KBM-7 (cell line): Measurements from ENCODE around the gene NDUFS4.
A peak's percentile ranks its signal among the peaks of the same experiment; 100 is the strongest.
"Not testable (repeated sequence)": the region's sequence is repeated elsewhere in the genome, so short reads cannot be mapped to it uniquely, and the experiment has no call there.

ENCODE experiments used
- DNase-seq: peaks from one replicate; pipeline ENCODE4 v3.0.0-alpha.2; 2015
- in situ Hi-C: fragments of 300-500 bp; cut with MboI; formaldehyde crosslinking; loops from 2 replicates; pipeline ENCODE4 v1.14.3; 2020; ENCODE audit warnings: low sequenced_read_pairs, low pct_unique_long_range_greater_than_20kb, mixed read lengths

Gene NDUFS4

DNA sequence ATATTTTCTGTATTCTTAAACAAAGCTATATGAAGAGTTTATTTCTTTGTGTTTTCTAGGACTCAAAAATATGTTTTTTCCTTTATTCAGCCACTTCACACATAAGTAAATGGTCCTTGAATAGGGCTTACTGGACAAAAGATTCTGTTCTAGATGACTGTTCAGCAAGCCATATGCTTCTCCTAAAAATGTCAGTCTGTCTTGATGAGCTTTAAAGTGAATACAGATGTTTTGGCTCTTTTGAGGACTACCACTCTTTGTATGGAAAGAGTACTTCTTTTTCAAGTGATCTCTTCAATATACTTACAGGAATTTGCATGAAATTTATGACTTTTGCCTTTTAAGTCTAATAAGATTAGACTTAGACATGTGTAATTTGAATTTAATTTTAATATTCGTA lies 8.4 kb downstream of the NDUFS4 start:
- DNase-seq = no peak
- in situ Hi-C loops = no loop called here

DNA sequence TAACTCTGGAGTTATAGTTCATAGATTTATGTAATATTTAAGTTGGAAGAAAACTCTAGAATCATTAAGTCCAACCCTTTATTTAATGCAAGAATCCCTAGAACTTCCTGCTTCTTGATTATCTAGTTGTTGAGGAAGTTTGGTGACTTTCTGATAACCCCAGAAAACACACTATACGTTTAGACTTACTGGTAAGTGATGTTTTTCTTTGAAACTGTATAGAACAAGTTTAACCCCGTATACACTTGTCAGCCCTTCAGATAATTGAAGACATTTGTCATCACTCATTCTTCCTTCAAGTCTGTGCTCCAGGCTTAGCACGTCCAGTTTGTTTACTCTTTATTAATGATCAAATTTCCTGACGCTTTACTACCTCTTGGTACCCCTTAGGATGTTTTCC lies 9.0 kb downstream of the NDUFS4 start:
- peak; percentile 13 for DNase-seq
- in situ Hi-C loops = no loop called here

DNA sequence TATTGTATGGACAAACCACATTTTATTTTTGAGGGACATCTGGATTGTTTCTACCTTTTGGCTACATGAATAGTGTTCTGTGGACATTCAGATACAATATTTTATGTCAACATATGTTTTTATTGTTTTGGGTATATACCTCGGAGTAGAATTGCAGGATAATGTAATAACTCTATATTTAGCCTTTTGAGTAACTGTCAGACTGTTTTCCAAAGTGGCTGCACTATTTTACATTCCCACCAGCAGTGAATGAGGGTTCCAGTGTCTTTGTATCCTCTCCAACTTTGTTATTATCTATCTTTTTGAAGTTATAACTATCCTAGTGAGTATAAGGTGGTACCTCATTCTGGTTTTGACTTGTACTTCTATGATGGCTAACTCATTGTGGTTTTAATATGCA lies 11.0 kb downstream of the NDUFS4 start:
- in situ Hi-C loops = no loop called here
- DNase-seq = no peak

DNA sequence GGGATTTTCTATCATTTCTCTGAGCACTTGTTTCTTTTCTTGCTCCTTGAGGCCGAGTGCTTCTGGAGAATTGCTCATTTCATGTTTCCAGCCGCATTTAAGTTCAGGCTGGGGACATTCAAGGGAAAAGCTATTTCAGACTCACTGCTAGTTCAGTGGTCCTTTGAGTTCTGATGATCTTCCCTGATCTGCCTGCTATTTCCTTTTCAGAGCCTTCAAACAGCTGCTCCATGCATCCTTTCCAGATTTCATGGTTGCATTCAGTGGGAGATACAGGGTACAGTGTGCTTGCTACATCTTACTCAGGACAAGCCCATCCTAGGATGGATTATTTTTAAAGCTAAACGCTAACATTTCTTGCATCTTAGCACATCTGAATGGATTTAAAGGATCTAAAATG lies 14.7 kb downstream of the NDUFS4 start:
- no peak for DNase-seq
- in situ Hi-C loops = no loop called here

DNA sequence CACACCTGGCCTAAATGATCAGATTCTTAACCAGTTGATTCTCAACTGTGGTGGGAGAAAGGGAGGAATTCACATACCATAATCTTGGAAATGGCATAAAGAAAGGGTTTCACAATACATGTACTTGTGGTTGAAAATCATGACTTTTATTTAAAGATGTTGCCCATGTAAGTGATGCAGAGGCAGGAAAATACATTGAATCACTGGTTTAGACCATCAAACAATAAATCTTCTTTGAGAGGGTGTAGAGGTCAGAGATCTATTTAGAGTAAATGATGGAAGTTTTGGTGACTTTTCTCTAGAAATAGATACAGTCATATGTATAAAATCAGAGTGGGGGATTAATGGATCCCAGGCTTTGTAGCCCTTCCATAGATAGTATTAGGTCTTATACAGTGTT lies 15.4 kb downstream of the NDUFS4 start:
- no peak for DNase-seq
- in situ Hi-C loops = no loop called here

DNA sequence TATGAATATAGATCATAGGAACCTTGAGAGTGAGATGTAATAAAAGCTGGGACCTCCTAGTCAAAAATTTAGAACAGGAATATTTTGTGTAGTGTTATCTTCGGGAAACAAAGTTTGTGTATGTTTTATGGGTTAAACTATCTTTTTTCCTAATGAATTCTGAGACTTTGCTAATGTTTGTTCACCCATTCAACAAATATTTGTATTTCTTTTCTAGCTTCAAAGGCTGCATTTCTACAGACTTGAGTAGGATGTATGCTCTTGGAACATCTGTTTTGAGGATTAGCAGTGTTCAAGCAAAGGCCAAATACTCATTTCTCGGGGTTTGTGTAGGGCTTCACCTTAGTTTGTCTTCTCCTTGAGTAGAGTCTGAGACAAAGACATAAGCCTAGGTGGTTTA lies 16.2 kb downstream of the NDUFS4 start:
- in situ Hi-C loops = no loop called here
- DNase-seq = no peak

DNA sequence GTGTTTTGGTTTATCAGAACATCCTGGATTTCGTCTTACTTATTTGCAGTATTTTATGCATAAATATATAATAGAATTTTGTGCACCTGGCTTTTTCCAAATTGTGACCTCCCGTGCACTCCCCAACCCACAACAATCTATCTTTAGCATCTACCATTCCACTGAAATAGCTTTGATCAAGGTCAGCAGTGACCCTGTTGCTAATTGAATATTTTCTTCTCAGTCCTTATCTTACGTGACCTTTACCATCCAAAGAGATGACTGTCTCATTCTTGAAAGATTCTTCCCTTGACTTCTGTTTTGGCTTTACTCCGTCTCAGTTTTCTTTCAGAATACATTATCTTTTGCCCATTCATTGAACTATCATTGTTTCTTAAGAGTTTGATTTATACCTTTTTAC lies 18.4 kb downstream of the NDUFS4 start:
- no peak for DNase-seq
- in situ Hi-C loops = no loop called here

DNA sequence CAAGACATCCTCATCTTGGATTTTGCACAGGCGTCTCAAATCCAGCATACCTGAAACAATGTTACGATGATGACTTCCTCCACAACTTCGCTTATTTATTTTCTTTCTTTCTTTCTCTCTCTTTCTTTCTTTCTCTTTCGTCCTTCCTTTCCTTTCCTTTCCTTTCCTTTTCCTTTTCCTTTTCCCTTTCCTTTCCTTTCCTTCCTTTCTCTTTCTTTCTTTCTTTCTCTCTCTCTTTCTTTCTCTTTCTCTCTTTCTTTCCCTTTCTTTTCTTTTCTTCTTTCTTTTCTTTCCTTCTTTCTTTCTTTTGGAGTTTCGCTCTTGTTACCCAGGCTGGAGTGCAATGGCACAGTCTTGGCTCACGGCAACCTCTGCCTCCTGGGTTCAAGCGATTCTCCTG lies 20.1 kb downstream of the NDUFS4 start:
- no peak for DNase-seq
- in situ Hi-C loops = no loop called here

DNA sequence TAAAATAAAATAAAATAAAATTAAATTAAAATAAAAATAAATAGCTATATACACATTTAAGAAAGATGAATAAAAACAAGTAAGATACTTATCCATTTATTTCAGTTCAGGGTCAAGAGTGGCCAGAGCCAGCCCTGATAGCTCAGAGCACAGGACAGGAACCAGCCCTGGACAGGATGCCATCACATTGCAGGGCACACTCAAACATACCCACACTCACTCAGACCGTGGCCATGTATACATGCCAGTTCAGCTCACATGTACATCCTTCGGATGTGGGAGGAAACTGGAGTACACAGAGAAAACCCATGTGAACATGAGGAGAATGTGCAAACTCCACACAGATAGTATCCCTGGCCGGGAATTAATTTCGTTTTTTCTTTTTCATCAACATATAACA lies 21.8 kb downstream of the NDUFS4 start:
- no peak for DNase-seq
- in situ Hi-C loops = no loop called here

DNA sequence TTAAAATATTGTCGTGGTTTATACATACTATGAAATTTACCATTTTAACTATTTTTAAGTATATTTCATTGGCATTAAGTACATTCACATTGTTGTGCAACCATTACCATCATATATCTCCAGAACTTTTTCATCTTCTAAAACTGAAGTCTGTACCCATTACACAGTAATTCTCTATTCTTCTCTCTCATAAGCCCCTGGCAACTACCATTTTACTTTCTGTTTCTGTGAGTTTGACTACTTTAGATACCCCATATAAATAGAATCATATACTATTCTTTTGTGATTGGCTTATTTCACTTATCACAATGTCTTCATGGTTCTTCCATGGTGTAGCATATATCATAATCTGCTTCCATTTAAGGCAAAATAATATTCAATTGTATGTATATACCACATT lies 30.3 kb downstream of the NDUFS4 start:
- DNase-seq = no peak
- in situ Hi-C loops = no loop called here

DNA sequence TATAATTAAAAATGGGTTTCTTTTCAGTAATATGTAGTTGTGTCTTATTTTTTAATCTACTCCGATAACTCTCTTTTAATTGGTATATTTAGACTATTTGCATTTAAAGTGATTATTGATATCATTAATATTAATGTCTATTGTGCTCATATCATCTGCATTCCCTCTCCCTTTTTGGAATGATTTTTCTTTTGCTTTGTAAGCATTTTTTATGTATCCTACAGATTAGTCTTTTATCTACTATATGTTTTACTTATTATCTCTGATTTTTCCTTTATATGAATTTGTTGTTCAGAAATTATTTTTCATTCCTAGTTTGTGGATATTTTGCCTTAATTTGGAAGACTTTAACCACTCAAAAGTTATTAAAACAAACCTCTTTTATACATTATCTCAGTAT lies 34.0 kb downstream of the NDUFS4 start:
- in situ Hi-C loops = no loop called here
- no peak for DNase-seq

DNA sequence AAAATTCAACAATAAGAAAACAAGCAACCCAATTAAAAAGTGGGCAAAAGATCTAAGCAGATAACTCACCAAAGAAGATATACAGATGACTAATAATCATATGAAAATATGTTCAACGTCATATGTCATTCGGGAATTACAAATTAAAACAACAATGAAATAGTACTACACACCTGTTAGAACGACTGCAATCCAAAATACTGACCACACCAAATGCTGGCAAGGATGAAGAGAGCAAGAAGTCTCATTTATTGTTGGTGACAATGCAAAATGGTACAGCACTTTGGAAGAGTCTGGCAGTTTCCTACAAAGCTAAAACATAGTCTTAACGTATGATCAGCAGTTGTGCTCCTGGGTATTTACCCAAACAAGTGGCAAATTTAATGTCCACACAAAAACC lies 37.5 kb downstream of the NDUFS4 start:
- in situ Hi-C loops = no loop called here
- no peak for DNase-seq

DNA sequence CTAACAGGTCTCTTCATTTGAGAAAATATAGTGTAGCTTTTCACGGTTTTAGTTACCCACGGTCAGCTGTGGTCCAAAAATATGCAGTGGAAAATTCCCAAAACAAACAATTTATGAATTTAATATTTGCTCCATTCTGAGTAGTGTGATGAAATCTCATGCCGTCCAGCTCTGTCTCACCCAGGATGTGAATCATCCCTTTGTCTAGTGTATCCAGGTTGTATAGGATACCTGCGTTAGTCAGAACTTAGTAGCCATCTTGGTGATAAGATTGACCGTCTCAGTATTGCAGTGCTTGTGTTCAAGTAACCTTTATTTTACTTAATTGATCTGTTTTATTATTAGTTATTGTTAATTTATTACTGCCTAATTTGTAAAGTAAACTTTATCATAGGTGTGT lies 41.1 kb downstream of the NDUFS4 start:
- in situ Hi-C loops = no loop called here
- no peak for DNase-seq

DNA sequence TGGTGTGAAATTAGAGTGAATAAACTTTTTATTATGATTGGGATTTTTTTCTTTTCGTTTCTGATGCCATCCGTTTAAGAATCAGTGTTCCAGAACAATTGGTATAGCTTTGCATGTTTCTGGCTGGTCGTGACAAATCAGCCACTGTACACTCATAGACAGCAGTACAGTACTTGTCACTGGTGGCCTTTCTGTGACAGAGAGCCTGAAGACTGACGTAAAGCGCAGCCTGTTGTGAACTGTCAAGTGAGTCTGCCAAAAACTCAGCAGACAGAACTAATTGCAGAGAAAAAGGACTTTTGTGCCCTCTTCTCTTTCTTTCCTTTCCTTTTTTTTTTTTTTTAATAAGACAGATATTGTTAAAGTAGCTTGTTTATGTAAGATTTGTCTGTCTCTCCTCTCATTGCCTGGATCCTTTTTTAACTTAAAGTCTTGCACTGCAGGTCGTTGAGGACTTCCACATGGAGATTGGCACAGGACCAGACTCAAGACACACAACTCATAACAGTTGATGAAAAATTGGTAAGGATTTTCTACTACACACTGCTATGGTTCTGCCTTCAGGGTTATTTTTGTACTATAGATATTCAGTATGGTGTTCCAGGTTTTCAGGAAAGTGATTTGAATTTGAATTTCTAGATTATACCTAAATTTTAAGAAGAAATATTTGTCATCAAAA lies 42.7 kb downstream of the NDUFS4 start:
- no peak for DNase-seq

DNA sequence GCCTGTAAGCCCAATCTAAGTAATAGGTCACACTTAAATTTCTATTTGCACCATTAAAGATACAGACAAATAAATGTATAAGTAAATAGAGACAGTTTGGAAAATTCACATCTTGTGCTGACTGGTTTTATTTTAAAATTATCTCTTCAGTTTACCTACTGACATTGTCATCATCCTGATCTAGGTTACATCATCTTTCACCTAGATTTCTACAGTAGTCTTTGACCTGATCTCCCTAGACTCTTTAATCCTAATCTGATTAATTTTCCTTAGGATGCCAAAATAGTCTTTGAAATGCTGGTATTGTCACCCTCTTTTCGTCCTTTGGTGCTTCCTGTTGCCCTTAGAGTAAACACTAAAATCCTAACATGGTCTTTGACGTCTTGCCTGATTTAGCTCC lies 43.9 kb downstream of the NDUFS4 start:
- DNase-seq = no peak
- in situ Hi-C loops = no loop called here

More for the DNA sequence above, 42.7 kb downstream of the NDUFS4 start:
- in situ Hi-C loops = no loop called here

DNA sequence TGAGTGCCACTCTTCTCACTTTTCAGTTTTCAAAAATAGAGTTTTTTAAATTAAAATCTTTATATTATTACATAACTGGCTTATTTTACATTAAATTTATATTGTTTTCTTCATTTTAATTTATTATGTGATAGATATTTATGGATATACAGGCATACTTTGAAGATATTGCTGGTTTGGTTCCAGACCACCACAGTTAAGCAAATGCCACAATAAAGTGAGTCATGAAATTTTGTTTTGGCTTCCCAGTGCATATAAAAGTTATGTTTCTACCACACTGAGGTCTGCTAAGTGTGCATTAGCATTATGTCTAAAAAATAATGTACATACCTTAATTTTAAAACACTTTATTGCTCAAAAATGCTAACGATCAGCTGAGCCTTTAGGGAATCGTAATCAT lies 47.4 kb downstream of the NDUFS4 start:
- no peak for DNase-seq
- in situ Hi-C loops = no loop called here

DNA sequence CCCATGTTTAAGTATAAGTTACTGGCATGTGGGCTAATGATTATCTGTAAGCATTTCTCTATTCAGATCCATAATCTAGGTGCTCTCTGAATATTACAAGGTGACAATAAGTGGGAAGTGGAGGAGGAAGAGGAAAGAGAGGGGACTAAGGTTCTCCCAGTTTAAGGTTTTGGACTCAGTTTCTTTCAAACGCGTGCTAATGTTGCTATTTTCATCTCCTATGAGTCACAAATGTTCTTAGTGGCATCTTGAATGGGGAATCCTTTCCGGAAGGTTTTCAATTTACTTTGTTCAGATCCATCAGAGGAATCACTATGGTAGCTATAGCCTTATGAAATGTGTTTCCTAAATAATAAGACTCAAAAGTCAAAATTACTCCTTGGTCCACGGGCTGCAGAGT lies 48.5 kb downstream of the NDUFS4 start:
- in situ Hi-C loops, DNase-seq: not testable (repeated sequence)

DNA sequence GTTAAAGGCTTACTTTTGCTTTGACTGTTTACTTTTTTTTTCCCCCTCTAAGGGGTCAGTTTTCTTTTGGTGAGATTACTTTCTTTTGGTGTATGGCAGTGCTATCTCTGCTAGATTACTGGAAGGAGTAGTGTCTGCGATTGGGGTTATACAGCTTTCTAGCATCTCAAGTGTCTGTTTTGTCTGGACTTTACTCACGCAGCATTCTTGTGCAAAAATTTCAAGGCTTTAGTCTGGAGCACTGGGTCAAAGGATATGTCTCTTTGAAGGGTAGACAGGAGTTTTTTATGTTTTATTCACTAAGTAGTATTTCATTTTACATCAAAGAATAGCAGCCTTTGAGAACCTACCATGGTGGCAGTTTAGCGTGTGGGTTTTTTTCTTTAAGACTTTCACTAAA lies 52.6 kb downstream of the NDUFS4 start:
- no peak for DNase-seq
- in situ Hi-C loops = no loop called here

DNA sequence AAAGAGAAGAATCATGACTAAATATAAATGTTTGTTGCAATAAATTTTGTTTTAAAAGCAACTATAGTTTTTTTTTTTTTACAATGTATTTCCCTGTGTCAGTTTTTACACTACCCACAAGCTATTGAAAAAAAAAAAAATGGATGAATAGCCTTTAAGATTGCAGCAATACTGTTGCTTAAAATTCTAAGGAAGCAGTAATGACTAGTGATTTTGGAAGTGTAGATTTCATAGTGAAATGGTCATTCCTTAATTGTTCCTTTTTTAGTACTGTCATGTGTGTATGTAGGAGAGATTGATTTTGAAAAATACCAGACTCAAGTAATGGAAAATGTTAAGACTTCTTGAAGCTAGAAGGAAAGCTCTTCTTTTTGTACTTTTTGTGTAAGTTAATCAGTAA lies 53.1 kb downstream of the NDUFS4 start:
- in situ Hi-C loops = no loop called here
- DNase-seq = no peak

DNA sequence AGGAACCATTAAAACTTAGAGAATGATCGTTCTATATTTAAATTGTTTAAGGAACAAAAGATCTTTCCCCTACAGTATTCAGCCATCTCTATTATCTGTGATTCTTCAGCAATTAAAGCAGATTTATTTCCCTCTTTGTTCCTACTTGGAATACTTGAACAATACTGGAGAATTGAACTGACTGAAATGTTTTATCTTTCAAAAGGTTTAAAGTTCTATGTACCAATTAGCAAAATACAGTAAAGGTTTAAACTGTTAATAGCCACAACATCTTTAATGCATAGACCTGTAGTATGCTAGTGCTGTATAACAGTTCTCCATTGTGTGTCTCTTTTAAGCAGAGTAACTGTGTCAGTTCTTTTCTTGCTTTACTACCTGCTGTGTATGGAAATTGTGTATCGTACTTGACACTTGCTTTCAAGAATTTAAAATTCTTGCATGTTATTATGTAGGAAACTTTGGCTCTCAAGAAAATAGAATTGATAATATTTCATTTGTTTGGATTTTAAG lies 54.0 kb downstream of the NDUFS4 start:
- no peak for DNase-seq
- in situ Hi-C loops = no loop called here

DNA sequence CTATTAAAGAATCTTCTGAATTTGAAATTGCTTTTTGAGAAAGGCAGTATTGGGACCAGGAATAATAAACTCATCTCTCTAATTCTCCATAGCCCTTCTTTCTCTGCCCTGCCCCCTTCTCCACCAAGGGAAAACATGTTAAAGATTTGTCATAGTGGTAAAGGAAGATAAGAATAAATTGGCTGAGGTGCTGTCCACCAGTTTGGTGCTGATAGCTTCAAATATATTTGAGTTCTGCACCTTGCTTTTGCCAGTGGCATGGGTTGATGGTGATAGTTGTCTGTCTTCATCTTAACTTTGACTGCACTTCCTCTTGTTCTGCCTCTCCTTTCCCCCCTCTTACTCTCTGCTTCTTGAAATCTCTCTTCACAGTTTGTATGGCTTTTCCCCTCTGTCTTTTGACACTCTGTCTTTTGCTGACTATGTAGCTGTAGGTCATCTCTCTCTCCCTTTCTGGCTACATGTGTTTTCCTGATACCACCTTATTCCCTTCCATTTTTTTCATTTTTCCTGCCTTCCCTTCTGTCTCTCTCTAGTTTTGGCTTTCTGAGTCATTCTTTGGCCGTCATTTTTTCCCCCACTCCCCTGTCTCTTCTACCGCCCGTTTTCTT lies 56.6 kb downstream of the NDUFS4 start:
- in situ Hi-C loops = no loop called here
- DNase-seq = peak; percentile 40
